Stimulated activated CD4-positive, alpha-beta T cell treated with anti-CD3 and anti-CD28 coated beads, TNF-alpha, amount 100 ng/mL, for 24 hours (primary cell): ENCODE measurements around the gene CD99.

ENCODE experiments used
- DNase-seq, 3 experiments: peaks; one replicate each; pipeline ENCODE4 v3.0.0-alpha.2; 2020; ENCODE audit warnings: low read depth in 3 of 3

Gene CD99

GRCh38 chrX:2698604-2699003 lies 7.5 kb downstream of the CD99 start:
- DNase-seq, result no peak

- DNase-seq, result no peak
Measured at GRCh38 chrX:2699959-2700358, 8.9 kb downstream of the CD99 start.

- no peak for DNase-seq
Measured at GRCh38 chrX:2700405-2701320, 9.6 kb downstream of the CD99 start.

- DNase-seq, result no peak
Measured at GRCh38 chrX:2701600-2701999, 10.5 kb downstream of the CD99 start.

- no peak for DNase-seq
Measured at GRCh38 chrX:2703991-2704369, 12.9 kb downstream of the CD99 start.

GRCh38 chrX:2705046-2705832 lies 14.1 kb downstream of the CD99 start:
- DNase-seq, result no peak

GRCh38 chrX:2707334-2707760 lies 16.3 kb downstream of the CD99 start:
- peak; percentile 36 to 57 (median 55) for DNase-seq

GRCh38 chrX:2708021-2708420 lies 16.9 kb downstream of the CD99 start:
- no peak for DNase-seq

GRCh38 chrX:2708592-2709188 lies 17.6 kb downstream of the CD99 start:
- no peak for DNase-seq

GRCh38 chrX:2709556-2709955 lies 18.5 kb downstream of the CD99 start:
- no peak for DNase-seq

- DNase-seq, result peak in 2 of 3 experiments; percentile 50 to 64
Measured at GRCh38 chrX:2710041-2710840, 19.1 kb downstream of the CD99 start.

GRCh38 chrX:2711441-2711840 lies 20.3 kb downstream of the CD99 start:
- no peak for DNase-seq

- no peak for DNase-seq
Measured at GRCh38 chrX:2712428-2712827, 21.3 kb downstream of the CD99 start.

- DNase-seq, result no peak
Measured at GRCh38 chrX:2712890-2713840, 22.1 kb downstream of the CD99 start.

GRCh38 chrX:2714551-2714950 lies 23.5 kb downstream of the CD99 start:
- DNase-seq, result no peak

GRCh38 chrX:2715066-2715600 lies 24.0 kb downstream of the CD99 start:
- no peak for DNase-seq

- no peak for DNase-seq
Measured at GRCh38 chrX:2717312-2717711, 26.2 kb downstream of the CD99 start.

GRCh38 chrX:2718821-2719220 lies 27.7 kb downstream of the CD99 start:
- DNase-seq, result no peak

- DNase-seq, result no peak
Measured at GRCh38 chrX:2719774-2720447, 28.8 kb downstream of the CD99 start.
